HCT116 (cell line): Measurements from ENCODE around the gene SH3YL1. TPM values are rescaled to one million over a fixed set of nuclear protein-coding genes. Genes with fewer than 3 reads are reported as not detected.

ENCODE experiments used
- ATAC-seq: fragments of 200-7000 bp; cut with Tn5 transposase; 2 replicates; pipeline ENCODE4 v1.9.1; 2020; ENCODE audit warnings: mild to moderate bottlenecking, moderate library complexity
- BruUV-seq: library from RNA; stranded (reverse); fragments of 400-500 nt; replicated peaks from 2 replicates; lab custom pipeline; 2021; lab: Mats Ljungman, UMichigan
- CTCF ChIA-PET: fragments of 300-600 bp; sonication (Branson Sonifier 250); formaldehyde crosslinking; loops from one replicate; lab custom pipeline; 2021; ENCODE audit warnings: antibody characterized with exemption; lab: Charles Lee
- POLR2A ChIA-PET: fragments of 300-600, 350-600 bp; sonication (Branson Sonifier 250); formaldehyde crosslinking; loops from one replicate; lab custom pipeline; 2021; ENCODE audit warnings: antibody characterized with exemption; lab: Charles Lee
- RAD21 ChIA-PET, 2 experiments: fragments of 300-600 bp; sonication (Branson Sonifier 250); formaldehyde crosslinking; loops; one replicate each; lab custom pipeline; 2023; ENCODE audit warnings: low total read pairs in 2 of 2; ENCODE audit not compliant: uncharacterized antibody in 2 of 2, unreplicated experiment in 2 of 2, low non-redundant PET in 1 of 2; lab: Charles Lee
- DNase-seq: peaks from one replicate; pipeline ENCODE4 v3.0.0-alpha.2; 2010; ENCODE audit warnings: low read depth, low spot score
- H2AFZ ChIP-seq: fragments of 200-600 bp; shearing (Covaris generic), sonication (generic); 2 replicates; pipeline ENCODE4 v1.6.1; 2017; ENCODE audit warnings: low read depth, mixed run types, mixed read lengths, antibody characterized with exemption, low read length; ENCODE audit not compliant: poor library complexity, severe bottlenecking
- H3K27ac ChIP-seq: 2 replicates; pipeline ENCODE4 v1.5.1; 2012; ENCODE audit warnings: low read depth, low read length
- H3K27me3 ChIP-seq: fragments of 200-600 bp; sonication (generic); 2 replicates; pipeline ENCODE4 v1.6.1; 2016; ENCODE audit warnings: mixed run types, low read length, mixed read lengths; ENCODE audit not compliant: insufficient read depth
- H3K36me3 ChIP-seq, 2 experiments: fragments of 200-500 bp in 1 of 2; fragments of 200-600 bp in 1 of 2; sonication (Bioruptor generic) in 1 of 2; sonication (generic) in 1 of 2; 2 replicates each; pipeline versions ENCODE4 v1.5.1 to v1.6.1; 2014 to 2016; ENCODE audit warnings: low read length in 2 of 2, inconsistent platforms in 1 of 2, mixed read lengths in 1 of 2, mixed run types in 1 of 2; ENCODE audit not compliant: insufficient read depth in 2 of 2, control insufficient read depth in 1 of 2
- H3K4me1 ChIP-seq, 2 experiments: fragments of 200-600 bp in 1 of 2; sonication (generic) in 1 of 2; 2 replicates each; pipeline versions ENCODE4 v1.5.1 to v1.6.1; 2012 to 2017; ENCODE audit warnings: low read length in 2 of 2, inconsistent platforms in 1 of 2, mild to moderate bottlenecking in 1 of 2, mixed read lengths in 1 of 2, mixed run types in 1 of 2, moderate library complexity in 1 of 2; ENCODE audit not compliant: insufficient read depth in 2 of 2, control insufficient read depth in 1 of 2
- H3K4me2 ChIP-seq: fragments of 200-600 bp; sonication (generic); 2 replicates; pipeline ENCODE4 v1.6.1; 2017; ENCODE audit warnings: mixed run types, low read length, mixed read lengths
- H3K4me3 ChIP-seq, 2 experiments: fragments of 200-600 bp in 1 of 2; sonication (generic) in 1 of 2; replicated peaks in 1 of 2; 2 replicates each; pipeline ENCODE4 v1.5.1; 2011 to 2016; ENCODE audit warnings: low read length in 2 of 2, control low read depth in 1 of 2, low read depth in 1 of 2, mild to moderate bottlenecking in 1 of 2, mixed read lengths in 1 of 2, mixed run types in 1 of 2
- H3K79me2 ChIP-seq: fragments of 200-600 bp; sonication (generic); 2 replicates; pipeline ENCODE4 v1.6.1; 2017; ENCODE audit warnings: mild to moderate bottlenecking, mixed run types, low read length, moderate library complexity, mixed read lengths; ENCODE audit not compliant: insufficient read depth
- H3K9ac ChIP-seq: fragments of 200-600 bp; sonication (generic); 2 replicates; pipeline ENCODE4 v1.6.1; 2016; ENCODE audit warnings: low read length, mixed read lengths
- H3K9me2 ChIP-seq: fragments of 200-600 bp; sonication (generic), shearing (Covaris generic); 2 replicates; pipeline ENCODE4 v1.6.1; 2017; ENCODE audit warnings: mixed run types, mild to moderate bottlenecking, moderate library complexity; ENCODE audit not compliant: insufficient read depth
- H3K9me3 ChIP-seq, 2 experiments: fragments of 200-500 bp in 1 of 2; fragments of 200-600 bp in 1 of 2; sonication (Bioruptor generic) in 1 of 2; sonication (generic) in 1 of 2; 2 replicates each; pipeline ENCODE4 v1.6.1; 2014 to 2017; ENCODE audit warnings: low read length in 2 of 2, mixed read lengths in 2 of 2, inconsistent platforms in 1 of 2, low read depth in 1 of 2, mild to moderate bottlenecking in 1 of 2, mixed run types in 1 of 2, moderate library complexity in 1 of 2; ENCODE audit not compliant: control insufficient read depth in 1 of 2, insufficient read depth in 1 of 2
- H4K20me1 ChIP-seq: fragments of 200-600 bp; sonication (generic), shearing (Covaris generic); 2 replicates; pipeline ENCODE4 v1.6.1; 2017; ENCODE audit warnings: mixed run types, mild to moderate bottlenecking, moderate library complexity; ENCODE audit not compliant: insufficient read depth
- CBX3 ChIP-seq: IDR thresholded peaks from 2 replicates; pipeline ENCODE4 v1.6.1; 2012; ENCODE audit warnings: low read depth
- CEBPB ChIP-seq: IDR thresholded peaks from 2 replicates; pipeline ENCODE4 v1.6.1; 2012; ENCODE audit warnings: low read depth
- EGR1 ChIP-seq: IDR thresholded peaks from 2 replicates; pipeline ENCODE4 v1.6.1; 2012; ENCODE audit warnings: low read depth
- ELF1 ChIP-seq: IDR thresholded peaks from 2 replicates; pipeline ENCODE4 v1.6.1; 2012; ENCODE audit warnings: low read depth, borderline replicate concordance
- EZH2 ChIP-seq: fragments of 200-600 bp; sonication (generic); IDR thresholded peaks from 2 replicates; pipeline ENCODE4 v1.6.1; 2017; ENCODE audit warnings: antibody characterized with exemption, mixed run types
- EZH2phosphoT487 ChIP-seq: fragments of 200-600 bp; IDR thresholded peaks from 2 replicates; pipeline ENCODE4 v1.6.1; 2018; ENCODE audit warnings: antibody characterized with exemption, borderline replicate concordance
- FOSL1 ChIP-seq: IDR thresholded peaks from 2 replicates; pipeline ENCODE4 v1.6.1; 2012; ENCODE audit warnings: low read depth
- JUND ChIP-seq: IDR thresholded peaks from 2 replicates; pipeline ENCODE4 v1.6.1; 2012
- POLR2A ChIP-seq: IDR thresholded peaks from 2 replicates; pipeline ENCODE4 v1.7.0; 2011; ENCODE audit warnings: borderline replicate concordance; ENCODE audit not compliant: insufficient read depth, insufficient read length; ENCODE audit errors: extremely low read depth
- POLR2AphosphoS5 ChIP-seq: IDR thresholded peaks from 2 replicates; pipeline ENCODE4 v1.6.1; 2011; ENCODE audit warnings: mild to moderate bottlenecking, low read depth, low read length, moderate library complexity
- REST ChIP-seq: IDR thresholded peaks from 2 replicates; pipeline ENCODE4 v1.6.1; 2012; ENCODE audit warnings: low read depth
- SIN3A ChIP-seq: IDR thresholded peaks from 2 replicates; pipeline ENCODE4 v1.6.1; 2012; ENCODE audit warnings: low read depth
- SP1 ChIP-seq: IDR thresholded peaks from 2 replicates; pipeline ENCODE4 v1.6.1; 2012; ENCODE audit warnings: low read depth
- SRF ChIP-seq: IDR thresholded peaks from 2 replicates; pipeline ENCODE4 v1.6.1; 2012; ENCODE audit warnings: low read depth
- TCF7L2 ChIP-seq: IDR thresholded peaks from 2 replicates; pipeline ENCODE4 v1.7.0; 2011; ENCODE audit warnings: borderline replicate concordance, inconsistent platforms; ENCODE audit not compliant: insufficient read depth, insufficient read length; ENCODE audit errors: extremely low read depth
- YY1 ChIP-seq: IDR thresholded peaks from 2 replicates; pipeline ENCODE4 v1.6.1; 2011; ENCODE audit warnings: low read length, low read depth, moderate library complexity, mild to moderate bottlenecking; ENCODE audit not compliant: insufficient replicate concordance; ENCODE audit errors: extremely low read depth
- ZNF274 ChIP-seq: fragments of 200-500 bp; sonication (Bioruptor generic); IDR thresholded peaks from 2 replicates; pipeline ENCODE4 v1.6.1; 2014; ENCODE audit warnings: mild to moderate bottlenecking, low read depth, low read length, inconsistent platforms
- intact Hi-C: fragments of 100-400 bp; cut with micrococcal nuclease; formaldehyde crosslinking; loops from 2 replicates; pipeline ENCODE4 v1.10.0; 2022
- total RNA-seq: library from RNA; stranded (reverse); gene quantifications from one replicate; pipeline ENCODE4 v1.2.1, GENCODE V29; 2021; ENCODE audit not compliant: unreplicated experiment
- TF ChIP-seq, protein P1 (sequence below): IDR thresholded peaks from 2 replicates; pipeline ENCODE4 v1.6.1; 2012

SH3YL1 gene
- total RNA-seq, 1 experiment from 2014 or later: 32.8 TPM

DNA sequence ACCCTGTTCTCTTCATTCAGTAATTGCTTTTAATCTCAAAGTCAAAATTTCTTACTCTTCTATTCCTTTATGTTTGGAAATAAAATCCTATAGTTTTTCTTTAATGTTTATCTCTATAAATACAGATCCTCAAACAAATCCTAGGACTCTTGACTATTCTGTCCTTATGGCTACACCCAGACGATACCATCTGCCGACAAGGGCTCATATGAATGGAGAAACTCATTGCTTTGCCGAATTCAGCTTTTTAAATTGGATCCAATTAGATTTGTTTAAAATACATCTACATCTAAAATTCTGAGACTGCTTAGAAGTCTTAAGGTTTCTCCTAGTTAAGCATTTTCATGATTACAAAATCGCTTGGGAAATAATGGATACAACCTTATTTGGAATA is 15.1 kb upstream of the SH3YL1 start:
- RAD21 ChIA-PET: no interaction called here
- H3K36me3 ChIP-seq: peaks cover 42 to 55% of the 10 kb centered on the region in 2 experiments
- intact Hi-C loops: no loop called here
- TF ChIP-seq FOSL1 (no peak), CEBPB (no peak), SP1 (no peak), SRF (no peak)
- TF ChIP-seq, all 23 proteins: peak for 0
- Histone ChIP-seq H2AFZ (no peak overlapping the region), H3K9me2 (no peaks in the 10 kb centered on the region), H3K4me3 (no peak overlapping the region), H3K4me2 (no peak overlapping the region), H3K27me3 (no peaks in the 10 kb centered on the region), H3K79me2 (peaks cover 61% of the 10 kb centered on the region), H3K27ac (no peak overlapping the region), H3K9ac (no peak overlapping the region), H3K4me1 (no peaks in the 10 kb centered on the region), H3K9me3 (no peaks in the 10 kb centered on the region), H4K20me1 (peaks cover 15% of the 10 kb centered on the region; the same call in 1 of the 2 replicates)
- ATAC-seq: no peak
- CTCF ChIA-PET: no interaction called here
- no peak for DNase-seq
- no TSS peak for BruUV-seq
- POLR2A ChIA-PET: no interaction called here

GRCh38 chr2:278312-278926 is 14.6 kb upstream of the SH3YL1 start:
- Histone ChIP-seq H3K36me3 (peaks cover 43 to 57% of the 10 kb centered on the region in 2 experiments), H3K4me3 (no peak overlapping the region), H3K27me3 (no peaks in the 10 kb centered on the region), H3K79me2 (peaks cover 67% of the 10 kb centered on the region), H3K4me2 (no peak overlapping the region), H3K27ac (no peak overlapping the region), H3K9ac (no peak overlapping the region), H3K9me2 (no peaks in the 10 kb centered on the region), H3K4me1 (no peaks in the 10 kb centered on the region), H2AFZ (no peak overlapping the region), H3K9me3 (no peaks in the 10 kb centered on the region), H4K20me1 (peaks cover 19% of the 10 kb centered on the region; the same call in 1 of the 2 replicates)
- no peak for TF ChIP-seq CEBPB
- no peak for TF ChIP-seq SIN3A
- no peak for TF ChIP-seq EZH2
- no peak for TF ChIP-seq JUND
- TF ChIP-seq SRF: no peak
- TF ChIP-seq YY1: no peak
- TF ChIP-seq CBX3: no peak
- no peak for TF ChIP-seq SP1
- TF ChIP-seq EGR1: no peak
- TF ChIP-seq POLR2A: no peak
- TF ChIP-seq EZH2phosphoT487: no peak
- TF ChIP-seq ZNF274: no peak
- TF ChIP-seq, protein P1, sequence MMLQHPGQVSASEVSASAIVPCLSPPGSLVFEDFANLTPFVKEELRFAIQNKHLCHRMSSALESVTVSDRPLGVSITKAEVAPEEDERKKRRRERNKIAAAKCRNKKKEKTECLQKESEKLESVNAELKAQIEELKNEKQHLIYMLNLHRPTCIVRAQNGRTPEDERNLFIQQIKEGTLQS: no peak
- no peak for TF ChIP-seq FOSL1
- no peak for TF ChIP-seq POLR2AphosphoS5
- TF ChIP-seq REST: no peak
- TF ChIP-seq TCF7L2: no peak
- no peak for TF ChIP-seq ELF1
- ChIA-PET POLR2A (no interaction called here), RAD21 (no interaction called here), CTCF (no interaction called here)
- no peak for DNase-seq
- ATAC-seq: no peak
- no TSS peak for BruUV-seq
- intact Hi-C loops: no loop called here
